ENCODE measurements around the gene LINGO1. TPM values are rescaled to one million over a fixed set of nuclear protein-coding genes. Genes with fewer than 3 reads are reported as not detected.

LINGO1 gene
- total and polyA plus RNA-seq, 2 experiments from 2014 or later, result 31.8 to 37.0 TPM

GRCh38 chr15:77617476-77618230 is 15.1 kb downstream of the LINGO1 start:
- Histone ChIP-seq H3K27ac (peak overlapping the region; percentile 34), H3K27me3 (no peaks in the 10 kb centered on the region), H3K9me3 (ENCODE audit: low read depth) (no peaks in the 10 kb centered on the region), H3K4me1 (ENCODE audit: low read depth) (peaks cover 28% of the 10 kb centered on the region), H3K36me3 (no peaks in the 10 kb centered on the region), H3K4me3 (no peak overlapping the region)
- DNase-seq (ENCODE audit: low read depth in 1 of 2, low spot score in 1 of 2), result no peak
- TF ChIP-seq CTCF (IDR thresholded peaks at IDR 0.05; ENCODE audit: low read depth, low read length), result peak; percentile 45

DNA sequence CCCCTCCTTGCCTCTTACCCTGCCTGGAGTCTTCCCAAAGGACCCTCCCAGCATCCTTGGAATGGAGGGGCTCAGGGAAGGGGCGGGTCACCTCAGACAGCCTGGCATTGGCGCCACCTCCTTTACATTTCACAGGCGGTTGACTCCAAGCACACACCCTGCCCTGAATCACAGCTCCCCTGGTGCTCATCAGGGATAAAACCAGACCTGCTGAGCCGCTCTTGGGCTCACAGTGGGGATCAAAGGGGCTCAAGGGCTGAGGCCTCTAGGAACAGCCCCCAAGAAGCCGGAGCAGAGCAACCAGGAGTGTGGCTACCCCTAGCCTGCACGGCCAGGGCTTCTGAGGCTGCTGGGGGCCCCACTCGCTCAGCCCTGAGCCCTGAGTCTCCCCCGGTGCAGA is 16.6 kb downstream of the LINGO1 start:
- DNase-seq (ENCODE audit: low read depth in 1 of 2, low spot score in 1 of 2), result no peak
- no peaks in the 10 kb centered on the region for H3K9me3 ChIP-seq (ENCODE audit: low read depth)
- H3K4me3 ChIP-seq, result no peak overlapping the region
- TF ChIP-seq CTCF (IDR thresholded peaks at IDR 0.05; ENCODE audit: low read depth, low read length), result no peak
- peak overlapping the region; percentile 34 for H3K27ac ChIP-seq
- H3K27me3 ChIP-seq, result no peaks in the 10 kb centered on the region
- H3K36me3 ChIP-seq, result no peaks in the 10 kb centered on the region
- peaks cover 15% of the 10 kb centered on the region for H3K4me1 ChIP-seq (ENCODE audit: low read depth)

GRCh38 chr15:77615472-77615871 is 17.2 kb downstream of the LINGO1 start:
- H3K36me3 ChIP-seq, result no peaks in the 10 kb centered on the region
- no peak overlapping the region for H3K4me3 ChIP-seq
- no peaks in the 10 kb centered on the region for H3K9me3 ChIP-seq (ENCODE audit: low read depth)
- no peak for DNase-seq (ENCODE audit: low read depth in 1 of 2, low spot score in 1 of 2)
- peaks cover 16% of the 10 kb centered on the region for H3K4me1 ChIP-seq (ENCODE audit: low read depth)
- no peak for TF ChIP-seq CTCF (IDR thresholded peaks at IDR 0.05; ENCODE audit: low read depth, low read length)
- H3K27me3 ChIP-seq, result no peaks in the 10 kb centered on the region
- no peak overlapping the region for H3K27ac ChIP-seq

GRCh38 chr15:77614251-77614806 is 18.4 kb downstream of the LINGO1 start:
- no peaks in the 10 kb centered on the region for H3K27me3 ChIP-seq
- H3K4me1 ChIP-seq (ENCODE audit: low read depth), result peaks cover 13% of the 10 kb centered on the region
- no peaks in the 10 kb centered on the region for H3K9me3 ChIP-seq (ENCODE audit: low read depth)
- no peaks in the 10 kb centered on the region for H3K36me3 ChIP-seq
- no peak for TF ChIP-seq CTCF (IDR thresholded peaks at IDR 0.05; ENCODE audit: low read depth, low read length)
- no peak overlapping the region for H3K27ac ChIP-seq
- DNase-seq (ENCODE audit: low read depth in 1 of 2, low spot score in 1 of 2), result no peak
- no peak overlapping the region for H3K4me3 ChIP-seq

- no peaks in the 10 kb centered on the region for H3K36me3 ChIP-seq
- H3K4me1 ChIP-seq (ENCODE audit: low read depth), result peaks cover 8% of the 10 kb centered on the region
- DNase-seq (ENCODE audit: low read depth in 1 of 2, low spot score in 1 of 2), result no peak
- TF ChIP-seq CTCF (IDR thresholded peaks at IDR 0.05; ENCODE audit: low read depth, low read length), result no peak
- no peak overlapping the region for H3K27ac ChIP-seq
- no peak overlapping the region for H3K4me3 ChIP-seq
- no peaks in the 10 kb centered on the region for H3K9me3 ChIP-seq (ENCODE audit: low read depth)
- H3K27me3 ChIP-seq, result no peaks in the 10 kb centered on the region
Observed at GRCh38 chr15:77613814-77614213, 18.9 kb downstream of the LINGO1 start.

All from cardiac muscle cell (in vitro differentiated cells and primary cell).